Neural crest cell (in vitro differentiated cells): ENCODE results near the gene BCL7B. TPM values are rescaled to one million over a fixed set of nuclear protein-coding genes. Genes with fewer than 3 reads are reported as not detected.
"Not testable (repeated sequence)": the region's sequence is repeated elsewhere in the genome, so short reads cannot be mapped to it uniquely, and the experiment has no call there.

ENCODE experiments used
- DNase-seq: peaks from one replicate; pipeline ENCODE4 v3.0.0; 2021; ENCODE audit warnings: low read depth, mixed read lengths, low spot score
- H3K27ac Mint-ChIP-seq: one replicate; pipeline ENCODE4 v1.8.0; 2021; ENCODE audit warnings: mild to moderate bottlenecking, mixed read lengths; ENCODE audit not compliant: unreplicated experiment
- H3K27me3 Mint-ChIP-seq: 2 replicates; pipeline ENCODE4 v1.8.0; 2021; ENCODE audit warnings: low read depth, mild to moderate bottlenecking, mixed read lengths
- H3K36me3 Mint-ChIP-seq: 2 replicates; pipeline ENCODE4 v1.8.0; 2021; ENCODE audit warnings: low read depth, mild to moderate bottlenecking, mixed read lengths
- H3K4me1 Mint-ChIP-seq: 2 replicates; pipeline ENCODE4 v1.8.0; 2021; ENCODE audit warnings: mixed read lengths
- H3K4me3 Mint-ChIP-seq: one replicate; pipeline ENCODE4 v1.8.0; 2021; ENCODE audit warnings: mild to moderate bottlenecking, mixed read lengths
- H3K9me3 Mint-ChIP-seq: 2 replicates; pipeline ENCODE4 v1.8.0; 2021; ENCODE audit warnings: mixed read lengths
- total RNA-seq: library from RNA; stranded (reverse); gene quantifications from 2 replicates; pipeline ENCODE4 v1.2.1, GENCODE V29; 2021
- TF ChIP-seq, protein P1 (sequence below): fragments of 200-600 bp; sonication (generic); conservative IDR thresholded peaks from 2 replicates; pipeline ENCODE4 v1.5.0; 2021; ENCODE audit warnings: antibody characterized with exemption, mild to moderate bottlenecking

The BCL7B gene
- total RNA-seq, 1 donor from 2014 or later, result 51.6 TPM

DNA sequence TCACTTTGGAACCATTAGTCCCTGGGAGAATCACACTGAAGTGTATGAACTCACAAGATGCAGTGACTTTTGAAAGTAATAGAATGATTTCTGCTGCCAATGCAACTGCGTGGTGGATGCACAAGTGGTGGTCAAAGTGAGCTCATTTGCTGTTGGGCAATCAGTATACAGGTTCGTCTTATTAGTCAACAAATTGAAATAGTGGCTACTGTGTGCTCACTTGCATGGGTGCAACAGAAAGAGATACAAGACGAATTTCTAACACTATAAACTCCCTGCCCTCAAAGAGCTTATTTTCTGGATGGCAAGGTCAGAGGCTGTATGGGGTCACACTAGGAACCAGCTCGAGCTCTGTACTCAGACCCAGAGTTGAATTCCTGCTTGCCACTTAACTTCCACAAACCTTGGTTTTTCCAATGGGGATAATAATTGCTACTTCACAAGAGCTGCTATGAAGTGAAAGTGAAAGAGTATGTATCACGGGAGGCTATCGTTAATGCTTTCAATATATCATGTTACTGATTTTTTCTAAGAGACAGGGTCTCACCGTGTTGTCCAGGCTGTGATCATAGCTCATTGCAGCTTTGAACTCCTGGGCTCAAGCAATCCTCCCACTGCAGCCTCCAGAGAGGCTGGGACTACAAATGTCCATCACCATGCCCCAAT lies 8.3 kb upstream of the BCL7B start:
- Mint-ChIP-seq H3K4me1 (no peaks in the 10 kb centered on the region), H3K27ac (no peak overlapping the region), H3K36me3 (peaks cover 8% of the 10 kb centered on the region), H3K4me3 (no peak overlapping the region), H3K9me3 (no peaks in the 10 kb centered on the region), H3K27me3 (peaks cover 26% of the 10 kb centered on the region)
- TF ChIP-seq, protein P1, sequence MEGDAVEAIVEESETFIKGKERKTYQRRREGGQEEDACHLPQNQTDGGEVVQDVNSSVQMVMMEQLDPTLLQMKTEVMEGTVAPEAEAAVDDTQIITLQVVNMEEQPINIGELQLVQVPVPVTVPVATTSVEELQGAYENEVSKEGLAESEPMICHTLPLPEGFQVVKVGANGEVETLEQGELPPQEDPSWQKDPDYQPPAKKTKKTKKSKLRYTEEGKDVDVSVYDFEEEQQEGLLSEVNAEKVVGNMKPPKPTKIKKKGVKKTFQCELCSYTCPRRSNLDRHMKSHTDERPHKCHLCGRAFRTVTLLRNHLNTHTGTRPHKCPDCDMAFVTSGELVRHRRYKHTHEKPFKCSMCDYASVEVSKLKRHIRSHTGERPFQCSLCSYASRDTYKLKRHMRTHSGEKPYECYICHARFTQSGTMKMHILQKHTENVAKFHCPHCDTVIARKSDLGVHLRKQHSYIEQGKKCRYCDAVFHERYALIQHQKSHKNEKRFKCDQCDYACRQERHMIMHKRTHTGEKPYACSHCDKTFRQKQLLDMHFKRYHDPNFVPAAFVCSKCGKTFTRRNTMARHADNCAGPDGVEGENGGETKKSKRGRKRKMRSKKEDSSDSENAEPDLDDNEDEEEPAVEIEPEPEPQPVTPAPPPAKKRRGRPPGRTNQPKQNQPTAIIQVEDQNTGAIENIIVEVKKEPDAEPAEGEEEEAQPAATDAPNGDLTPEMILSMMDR, result no peak
- DNase-seq, result no peak

DNA sequence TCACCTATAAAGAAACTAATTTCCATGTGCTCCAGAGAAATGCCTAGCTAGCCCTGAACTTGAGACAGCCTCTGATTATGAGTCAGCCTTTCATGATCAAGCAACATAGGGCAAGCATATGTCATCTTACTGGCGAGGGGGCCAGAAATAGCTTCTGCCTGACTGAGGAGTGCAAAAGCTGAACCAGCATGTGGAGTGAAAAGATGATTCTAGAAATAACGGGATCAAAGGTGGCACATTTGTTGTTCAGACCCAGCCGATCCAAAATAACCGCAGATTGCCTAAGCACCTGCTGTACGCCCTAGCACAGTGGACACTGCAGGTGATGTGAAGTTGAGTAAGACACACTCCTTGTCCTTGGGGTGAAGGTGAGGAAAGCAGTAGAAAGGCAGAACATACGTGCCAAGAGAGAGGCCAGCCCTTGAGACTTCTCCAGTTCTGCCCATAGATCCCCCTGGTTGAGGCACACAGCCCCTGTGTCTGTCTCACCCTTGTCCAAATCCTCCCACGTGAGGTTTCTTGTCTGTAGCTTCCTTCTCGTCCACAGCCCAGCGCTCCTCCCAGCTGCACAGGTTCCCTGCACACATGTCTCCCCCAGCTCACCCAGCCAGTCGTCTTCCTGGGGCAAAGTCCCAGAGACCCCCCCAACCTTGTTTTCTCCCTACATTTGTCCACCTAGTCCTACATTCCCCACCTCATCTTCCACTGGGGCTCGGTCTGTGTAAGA lies 2.8 kb upstream of the BCL7B start:
- Mint-ChIP-seq H3K27me3 (peaks cover 28% of the 10 kb centered on the region), H3K4me1 (peaks cover 19% of the 10 kb centered on the region), H3K27ac (no peak overlapping the region), H3K9me3 (no peaks in the 10 kb centered on the region), H3K4me3 (peak overlapping the region; percentile 75), H3K36me3 (no peaks in the 10 kb centered on the region)
- DNase-seq, result no peak
- TF ChIP-seq, protein P1, result no peak

DNA sequence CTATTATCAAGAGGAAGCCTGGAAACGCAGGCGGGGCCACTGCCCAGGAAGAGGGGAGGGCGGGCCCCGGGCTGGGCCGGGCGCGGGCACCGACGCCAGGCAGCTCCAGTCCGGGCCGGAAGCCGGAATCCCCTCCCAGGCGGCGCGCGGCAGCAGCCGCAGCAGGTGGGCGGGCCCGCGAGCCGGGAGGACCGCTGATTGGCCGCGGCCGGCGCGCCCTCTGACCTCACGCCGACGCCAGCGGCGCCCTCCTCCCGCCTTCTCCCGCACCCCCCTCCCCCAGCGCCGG lies 438 bp downstream of the BCL7B start:
- H3K27me3 Mint-ChIP-seq, result peaks cover 14% of the 10 kb centered on the region
- peaks cover 21% of the 10 kb centered on the region for H3K4me1 Mint-ChIP-seq
- TF ChIP-seq, protein P1, result no peak
- H3K9me3 Mint-ChIP-seq, result no peaks in the 10 kb centered on the region
- H3K36me3 Mint-ChIP-seq, result peaks cover 2% of the 10 kb centered on the region
- peak overlapping the region; percentile 94 for H3K4me3 Mint-ChIP-seq
- peak; percentile 88 for DNase-seq
- peak overlapping the region; percentile 93 for H3K27ac Mint-ChIP-seq

DNA sequence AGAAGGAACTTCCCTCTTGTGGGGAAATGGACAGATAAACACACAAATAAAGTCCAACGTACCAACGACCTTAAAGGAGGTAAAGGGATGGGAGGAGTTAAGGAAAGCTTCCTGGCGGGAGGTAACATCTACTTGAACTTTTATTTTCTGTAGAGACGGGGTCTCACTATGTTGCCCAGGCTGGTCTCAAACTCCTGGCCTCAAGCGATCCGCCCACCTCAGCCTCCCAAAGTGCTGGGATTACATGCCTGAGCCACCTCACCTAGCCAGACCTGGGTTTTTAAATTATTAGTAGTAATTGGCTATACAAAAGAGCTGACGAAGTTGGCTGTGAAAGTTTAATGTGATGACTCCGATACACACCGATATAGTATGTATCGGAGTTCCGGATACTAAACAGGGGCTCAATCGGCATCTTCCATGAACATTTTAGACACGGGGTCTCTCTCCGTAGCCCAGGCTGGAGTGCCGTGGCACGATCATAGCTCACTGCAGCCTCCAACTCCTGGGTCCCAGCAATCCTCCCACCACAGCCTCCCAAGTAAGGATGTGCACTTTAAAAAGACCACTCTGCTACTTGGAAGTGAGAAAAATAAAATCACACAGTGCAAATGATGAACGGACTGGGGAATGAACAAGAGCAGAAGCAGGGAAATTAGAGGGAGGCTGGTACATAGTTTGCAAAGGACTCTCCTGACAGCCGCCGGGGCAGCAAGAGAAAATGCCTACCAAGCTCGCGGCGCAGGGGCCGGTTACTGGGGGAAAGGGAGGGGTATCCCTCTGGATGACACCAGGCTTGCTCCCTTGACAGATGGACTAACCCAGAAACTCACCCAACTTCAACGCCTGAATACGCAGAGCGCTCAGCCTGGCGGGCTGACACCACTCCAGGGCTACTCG lies 1.0 kb downstream of the BCL7B start:
- no peak for DNase-seq
- Mint-ChIP-seq H3K36me3 (peaks cover 3% of the 10 kb centered on the region), H3K27ac (peak overlapping the region; percentile 75), H3K27me3 (peaks cover 10% of the 10 kb centered on the region), H3K9me3 (no peaks in the 10 kb centered on the region), H3K4me1 (peaks cover 21% of the 10 kb centered on the region), H3K4me3 (peak overlapping the region; percentile 94)
- TF ChIP-seq, protein P1, result no peak

DNA sequence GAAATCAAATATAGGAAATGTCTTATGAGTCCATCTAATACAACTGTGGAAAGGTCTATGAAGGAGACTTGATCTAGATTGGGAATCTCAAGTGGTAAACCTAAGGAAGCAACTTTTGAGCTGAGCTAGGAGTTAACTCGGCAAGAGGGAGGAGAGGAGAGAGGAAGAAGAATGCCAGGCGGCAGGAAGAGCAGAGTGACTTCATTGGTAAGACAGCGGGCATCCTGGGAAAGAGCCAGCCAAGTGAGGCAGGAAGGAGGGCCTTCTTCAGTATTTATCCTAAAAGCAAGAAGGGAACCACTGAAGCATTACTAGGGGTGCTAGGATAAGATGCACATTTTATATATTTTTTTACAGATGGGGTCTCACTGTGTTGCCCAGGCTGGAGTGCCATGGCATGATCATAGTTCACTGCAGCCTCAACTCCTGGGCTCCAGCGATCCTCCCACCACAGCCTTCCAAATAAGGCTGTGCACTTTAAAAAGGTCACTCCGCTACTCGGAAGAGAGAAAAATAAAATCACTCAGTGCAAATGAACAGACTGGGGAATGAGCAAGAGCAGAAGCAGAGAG lies 2.0 kb downstream of the BCL7B start:
- TF ChIP-seq, protein P1, result no peak
- Mint-ChIP-seq H3K4me1 (peaks cover 21% of the 10 kb centered on the region), H3K36me3 (peaks cover 5% of the 10 kb centered on the region), H3K4me3 (peak overlapping the region; percentile 94), H3K9me3 (no peaks in the 10 kb centered on the region), H3K27me3 (peaks cover 7% of the 10 kb centered on the region), H3K27ac (peak overlapping the region; percentile 59)
- DNase-seq, result no peak

DNA sequence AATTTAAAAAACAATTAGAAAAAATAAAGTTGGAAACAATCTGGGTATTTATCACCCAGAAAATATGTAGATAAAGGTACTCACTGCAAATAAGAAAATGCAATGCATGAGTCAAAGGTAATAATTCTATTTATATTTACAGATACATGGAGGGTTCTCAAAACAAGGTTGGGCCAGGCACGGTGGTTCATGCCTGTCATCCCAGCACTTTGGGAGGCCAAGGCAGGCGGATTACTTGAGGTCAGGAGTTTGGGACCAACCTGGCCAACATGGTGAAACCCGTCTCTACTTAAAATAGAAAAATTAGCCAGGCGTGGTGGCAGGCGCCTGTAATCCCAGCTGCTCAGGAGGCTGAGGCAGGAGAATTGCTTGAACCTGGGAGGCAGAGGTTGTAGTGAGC lies 7.4 kb downstream of the BCL7B start:
- not testable (repeated sequence) for H3K4me1 Mint-ChIP-seq, H3K27ac Mint-ChIP-seq, H3K27me3 Mint-ChIP-seq, H3K4me3 Mint-ChIP-seq, DNase-seq, H3K9me3 Mint-ChIP-seq
- peaks cover 13% of the 10 kb centered on the region for H3K36me3 Mint-ChIP-seq
